Hematopoietic multipotent progenitor cell treated with erythropoietin and hydrocortisone succinate and interleukin-3 and kit ligand, for 4 days (in vitro differentiated cells): Measurements from ENCODE around the gene WRNIP1.

Experiments
- DNase-seq: peaks from one replicate; pipeline ENCODE4 v3.0.0-alpha.2; 2015

WRNIP1 gene

DNA sequence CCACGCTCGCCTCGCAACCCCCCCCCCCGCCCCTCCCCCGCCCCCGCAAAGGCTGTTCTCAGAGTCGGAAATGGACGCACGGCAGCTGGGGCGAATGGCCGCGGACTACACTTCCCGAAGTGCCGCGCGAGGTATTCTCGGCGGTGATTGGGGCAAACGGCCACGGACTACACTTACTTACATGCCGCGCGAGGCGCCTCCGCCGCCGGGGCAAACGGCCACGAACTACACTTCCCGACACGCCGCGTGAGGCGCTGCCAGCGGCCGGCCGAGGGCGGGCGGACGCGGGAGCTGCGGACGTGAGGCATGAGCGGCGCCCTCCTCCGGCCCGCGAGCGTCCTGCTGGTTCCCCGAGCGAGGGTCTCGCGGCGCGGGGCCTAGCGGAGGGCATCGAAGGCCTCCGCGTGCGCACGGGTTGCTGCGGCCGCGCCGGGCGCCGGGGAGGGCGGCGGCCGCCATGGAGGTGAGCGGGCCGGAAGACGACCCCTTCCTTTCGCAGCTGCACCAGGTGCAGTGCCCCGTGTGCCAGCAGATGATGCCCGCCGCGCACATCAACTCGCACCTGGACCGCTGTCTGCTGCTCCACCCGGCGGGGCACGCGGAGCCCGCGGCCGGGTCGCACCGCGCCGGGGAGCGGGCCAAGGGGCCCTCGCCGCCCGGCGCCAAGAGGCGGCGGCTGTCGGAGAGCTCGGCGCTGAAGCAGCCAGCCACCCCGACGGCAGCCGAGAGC, at the start of gene WRNIP1:
Gene WRNIP1 (plus strand): TSS at position 228 of the 730 bp plus-strand sequence. CDS start 230 bp downstream, at position 458.
- peak; percentile 100 for DNase-seq

DNA sequence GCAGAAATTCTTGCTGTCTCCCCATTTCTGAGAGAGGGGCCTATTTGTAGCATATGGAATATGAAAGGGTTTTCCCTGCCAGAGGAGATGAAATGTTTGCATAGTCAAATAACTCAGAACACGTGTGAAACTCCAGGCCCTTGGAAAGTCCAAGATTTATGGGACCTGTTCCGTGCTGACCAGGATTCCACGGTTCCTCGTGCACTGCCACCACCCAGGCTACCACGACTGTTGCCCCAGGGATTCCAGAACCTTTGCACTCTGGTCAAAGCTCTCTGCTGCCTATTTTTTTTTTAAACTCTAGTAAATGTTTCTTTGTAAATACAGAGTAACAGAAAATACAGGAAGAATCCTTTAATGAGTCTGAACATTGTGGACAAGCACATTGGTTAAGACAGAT, 49.5 kb upstream of the WRNIP1 start:
- no peak for DNase-seq

- DNase-seq = no peak
Observed at GRCh38 chr6:2716936-2717700, 48.1 kb upstream of the WRNIP1 start.

GRCh38 chr6:2718334-2719092, 46.7 kb upstream of the WRNIP1 start:
- DNase-seq = peak; percentile 89

GRCh38 chr6:2719093-2719455, 46.1 kb upstream of the WRNIP1 start:
- DNase-seq = peak; percentile 53

DNA sequence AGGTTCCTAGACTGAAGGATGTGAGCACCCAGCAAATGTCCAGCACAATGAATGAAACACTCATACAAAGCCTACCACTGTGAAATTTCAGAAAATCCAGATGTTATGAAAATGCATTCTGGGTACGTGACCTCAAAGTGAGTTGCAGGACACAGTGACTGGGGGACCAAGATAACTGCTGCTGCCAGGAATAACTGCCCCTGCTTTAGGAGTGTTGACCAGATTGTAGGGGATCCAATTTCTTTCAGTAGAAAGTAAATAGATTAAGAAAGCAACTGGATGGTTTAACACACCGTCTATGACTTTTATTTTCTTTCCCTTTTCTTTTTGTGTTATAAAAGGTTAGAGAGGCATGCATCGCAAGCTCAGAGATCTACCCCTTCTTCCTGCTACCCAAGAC, 44.0 kb upstream of the WRNIP1 start:
- peak; percentile 45 for DNase-seq

DNA sequence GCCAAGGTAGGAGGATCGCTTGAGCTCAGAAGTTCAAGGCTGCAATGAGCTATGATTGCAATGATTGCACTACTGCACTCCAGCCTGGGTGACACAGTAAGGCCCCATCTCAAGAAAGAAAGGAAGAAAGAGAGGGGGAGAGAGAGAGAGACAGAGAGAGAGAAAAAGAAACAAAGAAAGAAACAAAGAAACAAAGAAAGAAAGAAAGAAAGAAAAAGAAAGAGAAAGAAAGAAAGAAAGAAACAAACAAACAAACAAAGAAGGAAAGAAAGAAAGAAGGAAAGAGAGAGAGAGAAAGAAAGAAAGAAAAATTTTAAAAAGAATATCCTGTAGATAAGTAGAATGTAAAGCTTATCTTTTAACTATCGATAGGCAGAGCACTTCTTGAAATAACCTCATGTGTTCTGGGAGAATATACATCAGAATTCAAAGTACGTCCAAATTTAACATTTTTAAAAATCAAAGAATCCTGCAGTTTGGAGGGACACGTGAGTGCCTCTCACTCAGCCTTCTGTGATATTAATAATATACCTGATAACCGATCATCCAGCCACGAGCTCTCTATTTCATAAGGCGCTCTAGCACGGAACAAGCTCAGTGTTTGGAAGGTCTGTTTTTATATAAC, 39.7 kb upstream of the WRNIP1 start:
- no peak for DNase-seq

DNA sequence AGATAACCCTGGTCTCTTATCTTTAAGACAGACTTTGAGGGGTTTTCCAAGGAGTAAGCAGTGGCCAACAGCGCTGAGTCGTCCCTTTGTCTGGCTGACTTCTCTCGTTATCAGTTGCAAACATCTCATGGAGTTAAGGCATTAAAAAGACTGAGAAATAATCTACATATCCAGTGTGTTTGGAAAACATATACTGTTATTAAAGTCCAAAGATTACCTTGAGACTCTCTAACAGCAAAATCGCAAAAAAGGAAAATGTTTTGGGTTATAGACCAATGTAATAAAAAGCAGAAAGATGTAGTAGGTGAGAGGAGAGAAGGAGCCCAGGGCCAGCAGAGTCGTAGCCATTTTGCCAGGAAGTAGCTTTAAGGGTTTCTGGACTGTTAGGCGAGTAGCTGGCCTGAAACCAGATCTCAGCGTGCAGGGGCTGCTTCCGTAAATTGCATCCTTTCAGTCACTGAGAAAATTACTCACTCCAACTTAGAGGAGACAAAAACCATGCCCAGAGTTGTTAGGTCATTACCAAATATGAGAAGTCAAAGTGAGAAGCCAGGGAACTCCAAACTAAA, 39.1 kb upstream of the WRNIP1 start:
- peak; percentile 85 for DNase-seq

- DNase-seq = no peak
Observed at GRCh38 chr6:2729921-2730320, 35.3 kb upstream of the WRNIP1 start.

DNA sequence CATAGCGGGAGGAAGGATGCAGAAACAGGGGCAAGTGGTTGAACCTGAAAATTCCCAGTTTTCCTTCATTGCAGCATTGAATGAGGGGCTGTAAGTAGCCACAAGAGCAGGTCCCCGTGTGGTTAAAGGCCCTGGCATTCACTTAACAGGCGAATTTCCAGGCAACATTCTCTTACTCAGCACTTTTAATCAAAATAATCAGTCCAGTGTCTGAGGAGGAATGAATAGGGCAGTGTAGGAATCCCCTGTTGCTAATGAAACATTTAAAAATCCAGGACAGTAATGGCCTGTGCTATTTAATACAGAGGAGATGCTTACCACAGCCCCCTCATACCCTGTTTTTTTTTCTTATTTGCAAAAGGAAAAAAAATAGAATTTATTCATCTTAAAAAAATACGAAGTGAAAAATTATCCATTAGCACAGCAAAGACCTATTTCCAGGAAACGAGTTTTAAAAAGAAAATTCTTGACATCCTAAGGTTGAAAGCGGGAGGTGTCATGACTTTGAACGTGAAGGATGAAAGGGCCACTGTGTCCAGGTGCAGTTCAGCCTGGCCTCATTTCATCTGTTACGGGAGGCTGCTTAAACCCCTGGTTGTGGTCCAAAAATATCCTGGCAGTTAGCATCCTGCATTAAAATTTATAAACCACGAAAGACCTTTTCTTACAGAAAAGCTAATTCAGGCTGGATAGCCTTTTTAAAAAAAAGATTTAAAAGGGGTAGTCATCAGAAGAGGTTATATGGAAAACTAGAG, 34.7 kb upstream of the WRNIP1 start:
- DNase-seq = no peak

DNA sequence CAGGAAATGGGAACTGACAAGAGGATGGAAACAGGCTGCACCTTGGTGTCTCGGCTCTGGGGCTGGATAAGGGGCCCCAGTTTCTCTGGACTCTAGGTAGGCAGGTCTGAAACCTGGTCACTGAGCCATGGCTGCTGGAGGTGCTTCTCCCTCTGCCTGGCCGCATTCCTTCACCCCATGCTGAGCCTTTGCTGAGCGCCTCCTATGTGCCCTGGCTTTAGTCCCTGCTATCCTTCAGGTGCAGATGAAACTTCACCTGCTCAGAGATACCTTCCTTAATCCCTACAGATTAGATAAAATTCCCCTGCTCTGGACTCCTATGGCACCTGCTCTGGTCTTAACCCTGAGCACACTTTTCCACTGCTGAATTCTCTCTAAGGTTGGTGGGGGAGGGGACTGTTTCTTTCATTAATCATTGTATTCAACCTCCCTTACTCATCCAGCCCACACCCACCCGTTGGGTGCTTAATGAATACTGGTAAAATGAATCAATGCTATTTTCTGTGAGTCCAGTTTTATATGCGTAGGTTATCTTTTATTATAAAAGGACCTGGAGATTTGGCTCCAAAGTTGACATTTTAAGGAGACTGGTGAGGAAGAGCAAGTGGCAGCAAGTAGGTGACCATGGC, 33.8 kb upstream of the WRNIP1 start:
- no peak for DNase-seq

- no peak for DNase-seq
Observed at GRCh38 chr6:2732503-2733089, 32.6 kb upstream of the WRNIP1 start.

DNA sequence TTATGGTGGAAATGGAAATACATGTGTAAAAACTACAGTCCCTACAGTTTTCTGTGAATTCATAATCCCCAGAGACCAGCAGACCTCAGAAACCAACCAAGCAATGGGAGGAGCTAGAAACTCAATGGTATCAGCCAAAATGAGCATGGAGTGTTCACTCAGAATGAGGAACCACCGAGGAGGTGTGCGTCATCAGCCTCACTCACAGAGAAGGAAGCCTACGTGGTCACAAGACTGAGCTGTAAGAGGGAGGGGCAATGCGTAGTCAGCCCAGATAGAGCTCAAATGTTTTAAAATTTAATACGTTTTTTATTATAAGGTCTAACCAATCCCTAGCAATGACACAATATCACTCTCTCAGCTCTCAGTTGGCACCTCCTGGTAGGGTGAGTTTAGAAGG, 31.9 kb upstream of the WRNIP1 start:
- peak; percentile 98 for DNase-seq

DNA sequence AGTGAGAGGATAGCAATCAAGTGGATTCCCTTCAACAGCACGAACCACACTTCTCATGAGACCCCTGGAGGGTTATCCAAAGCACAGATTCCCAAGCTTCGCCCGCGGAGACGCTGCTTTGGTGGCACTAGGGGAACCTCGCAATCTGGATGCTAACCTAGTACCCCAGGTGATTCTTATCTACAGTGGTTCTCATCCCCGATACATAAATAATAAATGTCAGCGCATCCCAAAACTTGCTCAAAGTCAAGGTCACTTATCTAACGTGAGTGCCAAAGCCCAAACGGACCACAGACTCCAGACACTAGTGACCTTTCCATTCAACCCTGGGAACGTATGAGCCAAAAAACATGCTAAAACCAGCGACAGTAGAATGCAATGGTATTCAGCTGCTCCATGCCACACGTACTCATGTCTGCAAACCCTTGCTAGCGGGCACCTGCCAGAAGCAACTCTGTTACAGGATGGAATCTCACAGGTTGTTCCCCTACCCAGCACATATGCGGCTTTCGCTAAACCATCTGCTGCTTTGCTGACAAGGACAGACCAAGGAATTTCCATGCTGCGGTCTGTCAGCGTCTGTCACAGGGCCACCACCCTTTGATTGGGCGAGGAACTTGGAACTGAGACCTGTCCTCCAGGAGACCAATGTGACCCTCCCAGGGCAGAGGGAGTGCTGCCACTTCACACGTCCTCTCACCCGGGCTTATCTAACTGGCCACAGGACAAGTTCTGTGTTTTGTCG, 31.3 kb upstream of the WRNIP1 start:
- DNase-seq = peak; percentile 35

DNA sequence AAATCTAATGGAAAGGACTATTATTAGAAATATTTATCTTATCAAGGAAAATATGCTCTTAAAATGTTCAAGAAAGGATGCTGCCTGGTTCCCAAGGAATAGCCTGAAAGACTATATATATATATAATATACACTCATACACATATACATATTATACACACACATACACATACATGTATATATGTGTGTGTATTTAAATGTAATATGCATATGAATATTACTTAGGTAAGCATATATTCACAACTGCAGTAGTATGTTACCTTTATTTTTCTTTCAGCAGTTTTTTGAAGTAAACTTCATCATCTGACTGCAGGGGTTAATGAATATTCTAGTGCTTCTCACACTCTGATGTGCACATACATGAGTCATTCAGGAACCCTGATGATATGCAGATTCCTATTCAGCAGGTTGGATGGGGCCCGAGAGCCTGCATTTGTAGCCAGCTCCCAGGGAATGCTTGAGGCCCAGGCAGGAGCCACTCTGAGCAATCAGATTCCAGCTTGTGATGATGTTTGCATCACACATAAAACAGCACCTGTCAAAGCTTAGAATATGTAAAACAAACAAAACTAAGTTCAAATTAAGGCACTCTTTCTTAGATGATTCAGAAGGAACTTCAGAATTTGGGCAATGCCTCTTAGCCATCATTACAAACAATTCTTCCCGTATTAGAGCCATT, 30.6 kb upstream of the WRNIP1 start:
- DNase-seq = no peak

DNA sequence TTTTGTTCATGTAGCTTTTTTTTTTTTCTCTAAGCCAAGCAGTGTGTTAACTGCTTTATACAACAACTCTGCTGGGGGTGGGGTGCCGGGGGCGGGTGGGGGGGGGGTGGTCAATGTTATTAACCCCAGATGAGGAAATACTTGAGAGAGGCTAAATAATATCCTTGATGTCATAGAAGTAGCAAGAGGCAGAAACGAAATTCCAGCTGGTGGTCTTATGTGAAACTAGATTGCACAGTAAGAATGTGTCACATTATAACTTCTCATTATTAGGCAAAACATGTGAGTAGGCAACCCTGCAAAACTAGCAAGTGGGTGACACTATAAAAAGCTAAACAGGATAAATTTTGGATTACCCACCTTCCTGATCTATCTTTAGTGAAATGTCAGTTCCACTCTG, 27.3 kb upstream of the WRNIP1 start:
- DNase-seq = no peak

GRCh38 chr6:2738373-2738979, 26.7 kb upstream of the WRNIP1 start:
- DNase-seq = peak; percentile 93

DNA sequence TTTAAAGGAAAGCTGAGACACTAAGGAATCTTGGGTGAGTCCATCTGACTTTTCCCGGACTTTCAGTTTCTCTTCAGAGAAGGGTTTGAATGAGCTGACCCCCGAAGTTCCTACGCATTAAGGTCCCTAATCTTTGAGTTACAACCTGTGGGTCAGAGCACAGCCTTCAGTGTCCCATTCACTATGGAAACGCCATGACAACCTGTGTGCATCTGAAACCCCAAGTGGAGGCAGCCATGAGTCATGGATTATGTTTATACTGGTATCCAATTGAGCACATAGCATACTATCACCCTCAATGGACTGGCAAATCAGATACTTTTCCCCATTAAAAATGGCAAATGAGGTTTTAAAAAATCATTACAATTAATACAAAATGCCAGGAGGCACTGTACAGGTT, 25.9 kb upstream of the WRNIP1 start:
- DNase-seq = peak; percentile 70

DNA sequence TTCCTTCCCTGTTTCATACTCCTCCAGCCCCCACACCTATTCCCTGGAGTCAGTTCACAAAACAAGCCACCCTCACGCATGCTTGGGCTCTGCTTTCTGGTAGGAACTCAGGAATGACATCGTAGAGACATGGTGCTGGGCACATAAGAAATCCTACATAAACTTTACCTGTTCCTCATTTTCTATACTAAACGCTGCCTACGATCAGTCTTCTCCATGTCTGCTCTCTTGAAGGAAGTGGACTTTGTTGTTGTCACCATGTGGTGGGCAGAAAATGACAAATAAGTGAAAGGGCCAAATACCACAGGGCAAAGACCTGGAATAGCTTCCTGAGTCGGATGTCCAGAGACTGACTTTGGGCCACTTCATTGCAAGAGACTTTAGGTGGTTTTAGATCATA, 24.6 kb upstream of the WRNIP1 start:
- DNase-seq = no peak
